HFF-Myc (cell line): ENCODE measurements around the gene PGBD5.

Source experiments
- DNase-seq: peaks from one replicate; pipeline ENCODE4 v3.0.0-alpha.2; 2011; ENCODE audit warnings: low read depth; ENCODE audit errors: extremely low read depth
- H3K4me3 ChIP-seq: replicated peaks from 2 replicates; pipeline ENCODE4 v1.5.1; 2011; ENCODE audit warnings: low read depth, mild to moderate bottlenecking, control low read depth, low read length
- CTCF ChIP-seq: IDR thresholded peaks from 2 replicates; pipeline ENCODE4 v1.5.1; 2012; ENCODE audit warnings: mild to moderate bottlenecking, low read depth, low read length, control low read depth; ENCODE audit errors: missing control alignments

Gene PGBD5

GRCh38 chr1:230381049-230381467, 45.1 kb downstream of the PGBD5 start:
- no peak for DNase-seq
- TF ChIP-seq CTCF, result no peak
- no peak overlapping the region for H3K4me3 ChIP-seq

- TF ChIP-seq CTCF, result no peak
- DNase-seq, result no peak
- no peak overlapping the region for H3K4me3 ChIP-seq
Measured at GRCh38 chr1:230379928-230380327, 46.2 kb downstream of the PGBD5 start.

- no peak for TF ChIP-seq CTCF
- no peak overlapping the region for H3K4me3 ChIP-seq
- DNase-seq, result no peak
Measured at GRCh38 chr1:230379462-230379861, 46.7 kb downstream of the PGBD5 start.

- TF ChIP-seq CTCF, result no peak
- DNase-seq, result no peak
- H3K4me3 ChIP-seq, result no peak overlapping the region
Measured at GRCh38 chr1:230377851-230378250, 48.3 kb downstream of the PGBD5 start.

GRCh38 chr1:230377324-230377723, 48.8 kb downstream of the PGBD5 start:
- no peak for DNase-seq
- TF ChIP-seq CTCF, result no peak
- H3K4me3 ChIP-seq, result no peak overlapping the region

GRCh38 chr1:230376296-230376695, 49.8 kb downstream of the PGBD5 start:
- no peak for DNase-seq
- no peak for TF ChIP-seq CTCF
- no peak overlapping the region for H3K4me3 ChIP-seq

- TF ChIP-seq CTCF, result no peak
- no peak for DNase-seq
- no peak overlapping the region for H3K4me3 ChIP-seq
Measured at GRCh38 chr1:230375780-230376179, 50.4 kb downstream of the PGBD5 start.
